ENCODE data around the gene PLA2R1. TPM values are rescaled to one million over a fixed set of nuclear protein-coding genes. Genes with fewer than 3 reads are reported as not detected.

The PLA2R1 gene
- total RNA-seq, 1 experiment from 2014 or later, result not detected

DNA sequence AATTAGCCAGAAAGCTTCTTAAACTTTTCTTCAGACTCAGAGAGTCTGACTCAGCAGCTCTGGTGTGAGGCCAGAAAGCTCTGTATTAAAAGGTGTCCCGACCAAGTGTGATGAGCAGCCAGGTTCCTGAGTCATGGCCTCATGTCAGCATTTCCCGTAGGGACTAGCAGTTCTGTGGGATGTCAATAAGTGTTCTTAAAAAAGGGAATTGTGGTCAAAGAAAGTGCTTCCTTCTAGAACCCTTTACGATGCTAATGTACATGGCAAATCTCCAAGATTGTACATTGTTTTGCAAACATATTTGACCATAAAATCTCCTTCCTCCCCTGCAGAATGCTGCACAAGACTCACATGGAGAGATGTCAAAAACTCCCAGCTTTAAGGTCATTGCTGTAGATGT is 80.1 kb downstream of the PLA2R1 start:
- CTCF ChIA-PET, result no interaction called here
- H3K4me3 ChIP-seq (ENCODE audit: low read depth, low read length, poor library complexity, severe bottlenecking), result no peak overlapping the region

DNA sequence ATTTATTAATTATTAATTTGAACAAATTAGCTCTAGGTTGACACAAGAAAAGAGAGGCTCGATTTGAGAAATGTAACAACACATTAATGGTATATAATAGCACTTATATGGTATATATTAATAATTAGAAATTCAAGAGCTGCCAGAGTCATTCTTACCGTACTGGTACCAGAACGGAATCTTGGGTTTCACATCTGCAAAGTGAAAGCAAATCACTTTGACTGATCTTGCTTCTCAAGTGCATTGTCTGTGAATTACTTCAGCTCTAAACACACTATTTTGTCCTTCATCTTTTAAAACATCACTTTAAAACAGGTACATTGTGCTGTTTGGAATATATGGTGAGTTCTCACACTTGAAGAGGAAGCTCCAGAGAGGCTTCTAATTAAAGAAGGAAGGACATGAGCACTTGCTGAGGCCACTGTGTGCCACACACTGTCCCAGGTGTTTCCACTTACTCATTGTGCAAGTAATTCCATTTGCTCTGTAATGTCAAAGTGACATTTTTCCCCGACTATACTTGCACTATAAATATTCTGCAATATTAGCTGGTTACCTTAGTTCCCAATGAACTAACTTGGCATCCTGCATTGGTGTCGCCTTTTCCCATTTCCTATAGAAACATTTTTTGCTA is 85.8 kb downstream of the PLA2R1 start:
- H3K27ac ChIP-seq (ENCODE audit: low read depth, low read length, poor library complexity, severe bottlenecking), result no peak overlapping the region
- ChIA-PET CTCF (interaction anchor here (0.7 kb wide), 1 partner anchor 12 kb away, joined by 16 read pairs; no protein-coding TSS in a partner anchor), POLR2A (ENCODE audit: low non-redundant PET) (no interaction called here)
- H3K9me3 ChIP-seq (ENCODE audit: low read depth, low read length, poor library complexity, severe bottlenecking), result no peaks in the 10 kb centered on the region
- no peak overlapping the region for H3K4me3 ChIP-seq (ENCODE audit: low read depth, low read length, poor library complexity, severe bottlenecking)
- DNase-seq (ENCODE audit: low spot score), result no peak
- H3K4me1 ChIP-seq (ENCODE audit: insufficient read depth, low read length, poor library complexity, severe bottlenecking), result no peaks in the 10 kb centered on the region
- intact Hi-C loops (cut with micrococcal nuclease; ENCODE audit: unreplicated experiment), result no loop called here
- no peak for TF ChIP-seq EZH2 (IDR thresholded peaks at IDR 0.05; ENCODE audit: borderline replicate concordance, low read depth, low read length, poor library complexity, severe bottlenecking)
- TF ChIP-seq, protein P1, sequence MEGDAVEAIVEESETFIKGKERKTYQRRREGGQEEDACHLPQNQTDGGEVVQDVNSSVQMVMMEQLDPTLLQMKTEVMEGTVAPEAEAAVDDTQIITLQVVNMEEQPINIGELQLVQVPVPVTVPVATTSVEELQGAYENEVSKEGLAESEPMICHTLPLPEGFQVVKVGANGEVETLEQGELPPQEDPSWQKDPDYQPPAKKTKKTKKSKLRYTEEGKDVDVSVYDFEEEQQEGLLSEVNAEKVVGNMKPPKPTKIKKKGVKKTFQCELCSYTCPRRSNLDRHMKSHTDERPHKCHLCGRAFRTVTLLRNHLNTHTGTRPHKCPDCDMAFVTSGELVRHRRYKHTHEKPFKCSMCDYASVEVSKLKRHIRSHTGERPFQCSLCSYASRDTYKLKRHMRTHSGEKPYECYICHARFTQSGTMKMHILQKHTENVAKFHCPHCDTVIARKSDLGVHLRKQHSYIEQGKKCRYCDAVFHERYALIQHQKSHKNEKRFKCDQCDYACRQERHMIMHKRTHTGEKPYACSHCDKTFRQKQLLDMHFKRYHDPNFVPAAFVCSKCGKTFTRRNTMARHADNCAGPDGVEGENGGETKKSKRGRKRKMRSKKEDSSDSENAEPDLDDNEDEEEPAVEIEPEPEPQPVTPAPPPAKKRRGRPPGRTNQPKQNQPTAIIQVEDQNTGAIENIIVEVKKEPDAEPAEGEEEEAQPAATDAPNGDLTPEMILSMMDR (conservative IDR thresholded peaks at IDR 0.05; ENCODE audit: low read depth, low read length), result no peak
- peaks cover 19% of the 10 kb centered on the region for H3K27me3 ChIP-seq (replicated peaks; ENCODE audit: insufficient read depth, low read depth, low read length, poor library complexity)
- no TSS peak for BruUV-seq (replicated peaks)
- H3K36me3 ChIP-seq (ENCODE audit: insufficient read depth, low read length, poor library complexity, severe bottlenecking), result no peaks in the 10 kb centered on the region

More for the DNA sequence above, 80.1 kb downstream of the PLA2R1 start:
- TF ChIP-seq, protein P1 (conservative IDR thresholded peaks at IDR 0.05; ENCODE audit: low read depth, low read length), result no peak
- no peak for TF ChIP-seq EZH2 (IDR thresholded peaks at IDR 0.05; ENCODE audit: borderline replicate concordance, low read depth, low read length, poor library complexity, severe bottlenecking)
- no TSS peak for BruUV-seq (replicated peaks)
- no peaks in the 10 kb centered on the region for H3K4me1 ChIP-seq (ENCODE audit: insufficient read depth, low read length, poor library complexity, severe bottlenecking)
- no peaks in the 10 kb centered on the region for H3K36me3 ChIP-seq (ENCODE audit: insufficient read depth, low read length, poor library complexity, severe bottlenecking)
- no peaks in the 10 kb centered on the region for H3K9me3 ChIP-seq (ENCODE audit: low read depth, low read length, poor library complexity, severe bottlenecking)
- no peak overlapping the region for H3K27ac ChIP-seq (ENCODE audit: low read depth, low read length, poor library complexity, severe bottlenecking)
- POLR2A ChIA-PET (ENCODE audit: low non-redundant PET), result no interaction called here
- H3K27me3 ChIP-seq (replicated peaks; ENCODE audit: insufficient read depth, low read depth, low read length, poor library complexity), result no peaks in the 10 kb centered on the region
- intact Hi-C loops (cut with micrococcal nuclease; ENCODE audit: unreplicated experiment), result no loop called here
- DNase-seq (ENCODE audit: low spot score), result no peak

DNA sequence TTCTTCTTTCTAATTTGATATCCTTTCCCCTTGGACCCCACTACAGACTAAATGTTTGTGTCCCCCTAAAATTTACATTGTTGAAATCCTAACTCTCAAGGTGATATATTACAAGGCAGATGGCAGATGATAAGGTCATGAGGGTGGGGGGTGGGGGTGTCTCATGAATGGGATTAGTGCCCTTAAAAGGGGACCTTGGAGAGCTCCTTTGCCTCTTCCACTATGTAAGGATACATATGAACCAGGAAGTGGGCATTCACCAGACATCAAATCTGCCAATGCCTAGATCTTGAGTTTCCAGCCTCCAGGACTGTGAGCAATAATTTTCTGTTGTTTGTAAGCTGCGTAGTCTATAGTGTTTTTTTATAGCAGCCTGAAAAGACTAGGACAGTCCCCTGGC is 89.1 kb downstream of the PLA2R1 start:
- no peak for DNase-seq (ENCODE audit: low spot score)
- TF ChIP-seq, protein P1 (conservative IDR thresholded peaks at IDR 0.05; ENCODE audit: low read depth, low read length), result no peak
- TF ChIP-seq EZH2 (IDR thresholded peaks at IDR 0.05; ENCODE audit: borderline replicate concordance, low read depth, low read length, poor library complexity, severe bottlenecking), result no peak
- intact Hi-C loops (cut with micrococcal nuclease; ENCODE audit: unreplicated experiment), result no loop called here
- no TSS peak for BruUV-seq (replicated peaks)
- no peaks in the 10 kb centered on the region for H3K4me1 ChIP-seq (ENCODE audit: insufficient read depth, low read length, poor library complexity, severe bottlenecking)
- no peak overlapping the region for H3K27ac ChIP-seq (ENCODE audit: low read depth, low read length, poor library complexity, severe bottlenecking)
- ChIA-PET CTCF (no interaction called here), POLR2A (ENCODE audit: low non-redundant PET) (no interaction called here)
- H3K36me3 ChIP-seq (ENCODE audit: insufficient read depth, low read length, poor library complexity, severe bottlenecking), result no peaks in the 10 kb centered on the region
- H3K27me3 ChIP-seq (replicated peaks; ENCODE audit: insufficient read depth, low read depth, low read length, poor library complexity), result peaks cover 19% of the 10 kb centered on the region
- no peaks in the 10 kb centered on the region for H3K9me3 ChIP-seq (ENCODE audit: low read depth, low read length, poor library complexity, severe bottlenecking)
- H3K4me3 ChIP-seq (ENCODE audit: low read depth, low read length, poor library complexity, severe bottlenecking), result no peak overlapping the region
